HEK293 (cell line): ENCODE data around the gene MED13L.

Experiments
- AEBP2 ChIP-seq: fragments of 450-650 bp; formaldehyde crosslinking; IDR thresholded peaks from 2 replicates; pipeline ENCODE4 v1.5.1; 2016; ENCODE audit warnings: missing biosample characterization, missing genetic modification characterization, borderline replicate concordance
- KLF8 ChIP-seq: fragments of 450-650 bp; formaldehyde crosslinking; IDR thresholded peaks from 2 replicates; pipeline ENCODE4 v1.5.1; 2016; ENCODE audit warnings: missing biosample characterization, missing genetic modification characterization
- PATZ1 ChIP-seq: fragments of 450-650 bp; formaldehyde crosslinking; IDR thresholded peaks from 2 replicates; pipeline ENCODE4 v1.5.1; 2016; ENCODE audit warnings: missing biosample characterization, missing genetic modification characterization
- PRDM10 ChIP-seq: fragments of 450-650 bp; formaldehyde crosslinking; IDR thresholded peaks from 2 replicates; pipeline ENCODE4 v1.5.1; 2016; ENCODE audit warnings: missing biosample characterization, missing genetic modification characterization
- SALL2 ChIP-seq: fragments of 450-650 bp; formaldehyde crosslinking; IDR thresholded peaks from 2 replicates; pipeline ENCODE4 v1.5.0; 2017; ENCODE audit warnings: missing biosample characterization, mild to moderate bottlenecking, missing genetic modification characterization, borderline replicate concordance
- SP7 ChIP-seq: fragments of 450-650 bp; formaldehyde crosslinking; IDR thresholded peaks from 2 replicates; pipeline ENCODE4 v1.5.1; 2016; ENCODE audit warnings: missing biosample characterization, missing genetic modification characterization
- TCF7L2 ChIP-seq: IDR thresholded peaks from 2 replicates; pipeline ENCODE4 v1.6.1; 2011; ENCODE audit warnings: low read depth, mild to moderate bottlenecking, inconsistent platforms, low read length, moderate library complexity, borderline replicate concordance
- ZBTB10 ChIP-seq: fragments of 450-650 bp; formaldehyde crosslinking; IDR thresholded peaks from 2 replicates; pipeline ENCODE4 v1.5.1; 2016; ENCODE audit warnings: missing biosample characterization, missing genetic modification characterization
- ZFP3 ChIP-seq: fragments of 450-650 bp; formaldehyde crosslinking; IDR thresholded peaks from 2 replicates; pipeline ENCODE4 v1.5.1; 2016; ENCODE audit warnings: low read depth, missing biosample characterization, missing genetic modification characterization
- ZNF121 ChIP-seq: fragments of 450-650 bp; formaldehyde crosslinking; IDR thresholded peaks from 2 replicates; pipeline ENCODE4 v1.5.1; 2016; ENCODE audit warnings: missing biosample characterization, missing genetic modification characterization
- ZNF133 ChIP-seq: fragments of 450-650 bp; formaldehyde crosslinking; IDR thresholded peaks from 2 replicates; pipeline ENCODE4 v1.5.1; 2016; ENCODE audit warnings: missing biosample characterization, missing genetic modification characterization
- ZNF148 ChIP-seq: fragments of 450-650 bp; formaldehyde crosslinking; IDR thresholded peaks from 2 replicates; pipeline ENCODE4 v1.5.0; 2017; ENCODE audit warnings: missing biosample characterization, missing genetic modification characterization, borderline replicate concordance
- ZNF174 ChIP-seq: fragments of 450-650 bp; formaldehyde crosslinking; IDR thresholded peaks from 2 replicates; pipeline ENCODE4 v1.5.0; 2017; ENCODE audit warnings: missing biosample characterization, mild to moderate bottlenecking, missing genetic modification characterization
- ZNF19 ChIP-seq: fragments of 450-650 bp; formaldehyde crosslinking; IDR thresholded peaks from 2 replicates; pipeline ENCODE4; 2016; ENCODE audit warnings: missing biosample characterization, missing genetic modification characterization, low read depth
- ZNF202 ChIP-seq: fragments of 450-650 bp; formaldehyde crosslinking; IDR thresholded peaks from 2 replicates; pipeline ENCODE4 v1.5.1; 2016; ENCODE audit warnings: missing biosample characterization, missing genetic modification characterization, borderline replicate concordance
- ZNF248 ChIP-seq: fragments of 450-650 bp; formaldehyde crosslinking; IDR thresholded peaks from 2 replicates; pipeline ENCODE4 v1.5.1; 2017; ENCODE audit warnings: missing biosample characterization, missing genetic modification characterization
- ZNF274 ChIP-seq, 2 experiments: fragments of 200-500 bp in 1 of 2; fragments of 450-650 bp in 1 of 2; sonication (Bioruptor generic) in 1 of 2; formaldehyde crosslinking in 1 of 2; IDR thresholded peaks; 2 replicates each; pipeline versions ENCODE4 v1.5.1 to v1.6.1; 2014 to 2016; ENCODE audit warnings: borderline replicate concordance in 1 of 2, inconsistent platforms in 1 of 2, low read length in 1 of 2, missing biosample characterization in 1 of 2, missing genetic modification characterization in 1 of 2
- ZNF341 ChIP-seq: fragments of 450-650 bp; formaldehyde crosslinking; IDR thresholded peaks from 2 replicates; pipeline ENCODE4; 2016; ENCODE audit warnings: low read depth, missing biosample characterization, missing genetic modification characterization
- ZNF366 ChIP-seq: fragments of 450-650 bp; formaldehyde crosslinking; conservative IDR thresholded peaks from 2 replicates; pipeline ENCODE4 v1.5.1; 2016; ENCODE audit warnings: missing biosample characterization, missing genetic modification characterization
- ZNF501 ChIP-seq: fragments of 450-650 bp; formaldehyde crosslinking; IDR thresholded peaks from 2 replicates; pipeline ENCODE4 v1.5.1; 2016; ENCODE audit warnings: missing biosample characterization, missing genetic modification characterization
- ZNF510 ChIP-seq: fragments of 450-650 bp; formaldehyde crosslinking; IDR thresholded peaks from 2 replicates; pipeline ENCODE4 v1.5.1; 2018; ENCODE audit warnings: mild to moderate bottlenecking, missing genetic modification characterization, missing biosample characterization; ENCODE audit not compliant: insufficient replicate concordance
- ZNF629 ChIP-seq: fragments of 450-650 bp; formaldehyde crosslinking; IDR thresholded peaks from 2 replicates; pipeline ENCODE4 v1.5.1; 2017; ENCODE audit warnings: missing biosample characterization, missing genetic modification characterization
- ZNF664 ChIP-seq: fragments of 450-650 bp; formaldehyde crosslinking; IDR thresholded peaks from 2 replicates; pipeline ENCODE4 v1.5.1; 2016; ENCODE audit warnings: missing biosample characterization, missing genetic modification characterization
- ZNF830 ChIP-seq: fragments of 450-650 bp; IDR thresholded peaks from 2 replicates; pipeline ENCODE4 v1.5.0; 2018; ENCODE audit warnings: missing biosample characterization, missing genetic modification characterization, low read depth, mild to moderate bottlenecking, moderate library complexity
- ZSCAN23 ChIP-seq: fragments of 450-650 bp; formaldehyde crosslinking; IDR thresholded peaks from 2 replicates; pipeline ENCODE4 v1.5.1; 2016; ENCODE audit warnings: missing biosample characterization, missing genetic modification characterization
- ZXDB ChIP-seq: fragments of 450-650 bp; formaldehyde crosslinking; IDR thresholded peaks from 2 replicates; pipeline ENCODE4 v1.5.1; 2016; ENCODE audit warnings: missing biosample characterization, missing genetic modification characterization

MED13L gene

GRCh38 chr12:116157845-116158267 lies 119.6 kb downstream of the MED13L start (continued):
- TF ChIP-seq PRDM10 (tag by site-specific recombination) (0 out of 2 replicates have a peak, but pooled peaks have one; percentile 12), ZNF174 (tag by site-specific recombination) (no peak), ZNF830 (tag by site-specific recombination) (no peak), SP7 (peak; percentile 63), ZBTB10 (tag by site-specific recombination) (no peak), ZXDB (tag by site-specific recombination) (peak; percentile 27; the same call in 1 of the 2 replicates), PATZ1 (tag by site-specific recombination) (no peak), TCF7L2 (no peak), ZNF121 (tag by site-specific recombination) (no peak), ZNF148 (tag by site-specific recombination) (no peak), ZNF248 (tag by site-specific recombination) (no peak), ZNF664 (tag by site-specific recombination) (no peak), ZNF510 (tag by site-specific recombination) (no peak), AEBP2 (tag by site-specific recombination) (no peak), ZNF366 (tag by site-specific recombination) (peak; percentile 34; the same call in 1 of the 2 replicates), ZNF274 (IDR thresholded peaks at IDR 0.05; ENCODE audit: low read length) (no peak), ZNF274 (tag by site-specific recombination; IDR thresholded peaks at IDR 0.05; ENCODE audit: borderline replicate concordance) (no peak), ZNF19 (no peak), ZFP3 (tag by site-specific recombination) (no peak), ZNF629 (tag by site-specific recombination) (peak; percentile 45), ZNF341 (no peak), KLF8 (tag by site-specific recombination) (peak; percentile 17; the same call in 1 of the 2 replicates), ZNF501 (no peak), ZSCAN23 (no peak), ZNF133 (tag by site-specific recombination) (no peak), ZNF202 (tag by site-specific recombination) (no peak), SALL2 (no peak)
